IPS-20b (cell line): ENCODE results near the gene TLCD3A.
"Not testable (repeated sequence)": the region's sequence is repeated elsewhere in the genome, so short reads cannot be mapped to it uniquely, and the experiment has no call there.

Experiments used
- H3K27ac ChIP-seq: one replicate; pipeline ENCODE4 v1.5.1; 2013; ENCODE audit warnings: low read length
- H3K27me3 ChIP-seq: 2 replicates; pipeline ENCODE4 v1.6.1; 2013; ENCODE audit warnings: mild to moderate bottlenecking, low read length, inconsistent platforms; ENCODE audit not compliant: insufficient read depth
- H3K36me3 ChIP-seq: 2 replicates; pipeline ENCODE4 v1.6.1; 2013; ENCODE audit warnings: low read depth, mild to moderate bottlenecking, inconsistent platforms, low read length, moderate library complexity; ENCODE audit not compliant: insufficient read depth
- H3K4me1 ChIP-seq: 2 replicates; pipeline ENCODE4 v1.6.1; 2013; ENCODE audit warnings: mild to moderate bottlenecking, control low read depth, inconsistent platforms, low read length, moderate library complexity; ENCODE audit not compliant: insufficient read depth
- H3K4me3 ChIP-seq: 2 replicates; pipeline ENCODE4 v1.5.1; 2013; ENCODE audit warnings: mild to moderate bottlenecking, low read length, inconsistent platforms
- H3K9ac ChIP-seq: 2 replicates; pipeline ENCODE4 v1.6.1; 2013; ENCODE audit warnings: low read depth, mild to moderate bottlenecking, inconsistent platforms, low read length, moderate library complexity
- H3K9me3 ChIP-seq: 2 replicates; pipeline ENCODE4 v1.6.1; 2013; ENCODE audit warnings: mild to moderate bottlenecking, low read depth, low read length, inconsistent platforms; ENCODE audit not compliant: insufficient read depth

Gene TLCD3A

DNA sequence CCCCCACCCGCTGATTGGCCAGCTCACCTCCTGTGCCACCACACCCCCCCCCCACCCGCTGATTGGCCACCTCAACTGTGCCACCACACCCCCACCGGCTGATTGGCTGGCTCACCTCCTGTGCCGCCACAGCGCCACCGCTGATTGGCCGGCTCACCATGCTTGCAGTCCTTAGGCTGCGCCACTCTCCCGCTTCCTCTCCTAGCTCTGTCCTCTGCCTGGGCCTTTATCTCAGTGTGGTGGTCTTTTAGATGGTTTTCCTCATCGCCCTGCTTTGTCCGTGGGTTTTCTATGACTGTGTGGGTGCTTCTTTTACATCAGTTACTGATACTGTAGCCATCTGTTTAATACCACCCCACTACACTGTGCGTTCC is 58.5 kb downstream of the TLCD3A start:
- H3K4me1 ChIP-seq, H3K9me3 ChIP-seq, H3K27me3 ChIP-seq, H3K9ac ChIP-seq, H3K4me3 ChIP-seq, H3K27ac ChIP-seq: not testable (repeated sequence)
- H3K36me3 ChIP-seq, result peaks cover 57% of the 10 kb centered on the region

DNA sequence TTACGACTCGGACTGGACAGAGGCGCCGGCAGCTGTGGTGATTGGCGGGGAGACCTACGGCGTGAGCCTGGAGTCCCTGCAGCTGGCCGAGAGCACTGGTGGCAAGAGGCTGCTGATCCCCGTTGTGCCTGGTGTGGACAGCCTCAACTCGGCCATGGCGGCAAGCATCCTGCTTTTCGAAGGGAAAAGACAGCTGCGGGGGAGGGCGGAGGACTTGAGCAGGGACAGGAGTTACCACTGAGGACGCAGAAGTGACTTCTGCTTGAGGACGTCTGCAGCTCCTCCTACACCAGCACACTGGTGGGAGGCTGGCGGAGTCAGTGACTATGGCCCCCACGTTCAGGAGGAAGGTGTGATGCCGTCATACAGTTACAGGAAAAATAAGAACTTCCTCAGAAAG is 59.4 kb downstream of the TLCD3A start:
- H3K27me3 ChIP-seq, result no peaks in the 10 kb centered on the region
- no peak overlapping the region for H3K4me3 ChIP-seq
- peaks cover 56% of the 10 kb centered on the region for H3K36me3 ChIP-seq
- no peaks in the 10 kb centered on the region for H3K4me1 ChIP-seq
- no peak overlapping the region for H3K27ac ChIP-seq
- no peaks in the 10 kb centered on the region for H3K9me3 ChIP-seq
- no peak overlapping the region for H3K9ac ChIP-seq

- H3K9me3 ChIP-seq, result no peaks in the 10 kb centered on the region
- H3K4me1 ChIP-seq, result no peaks in the 10 kb centered on the region
- H3K4me3 ChIP-seq, result no peak overlapping the region
- no peak overlapping the region for H3K27ac ChIP-seq
- no peak overlapping the region for H3K9ac ChIP-seq
- H3K27me3 ChIP-seq, result no peaks in the 10 kb centered on the region
- H3K36me3 ChIP-seq, result peaks cover 57% of the 10 kb centered on the region
Measured at GRCh38 chr17:792277-792676, 59.9 kb downstream of the TLCD3A start.
